ENCODE measurements around the gene ACAD10. TPM values are rescaled to one million over a fixed set of nuclear protein-coding genes. Genes with fewer than 3 reads are reported as not detected.
A peak's percentile ranks its signal among the peaks of the same experiment; 100 is the strongest.

The ACAD10 gene
- total RNA-seq, 1 donor from 2014 or later = 49.9 TPM

- H3K4me1 Mint-ChIP-seq (ENCODE audit: unreplicated experiment) = no peaks in the 10 kb centered on the region
- H3K36me3 Mint-ChIP-seq = no peaks in the 10 kb centered on the region
- no peaks in the 10 kb centered on the region for H3K27me3 Mint-ChIP-seq
- H3K4me3 Mint-ChIP-seq = no peak overlapping the region
- H3K27ac Mint-ChIP-seq = no peak overlapping the region
- no peaks in the 10 kb centered on the region for H3K9me3 Mint-ChIP-seq
- no peak for DNase-seq (ENCODE audit: extremely low spot score, unreplicated experiment)
- TF ChIP-seq, protein P1, sequence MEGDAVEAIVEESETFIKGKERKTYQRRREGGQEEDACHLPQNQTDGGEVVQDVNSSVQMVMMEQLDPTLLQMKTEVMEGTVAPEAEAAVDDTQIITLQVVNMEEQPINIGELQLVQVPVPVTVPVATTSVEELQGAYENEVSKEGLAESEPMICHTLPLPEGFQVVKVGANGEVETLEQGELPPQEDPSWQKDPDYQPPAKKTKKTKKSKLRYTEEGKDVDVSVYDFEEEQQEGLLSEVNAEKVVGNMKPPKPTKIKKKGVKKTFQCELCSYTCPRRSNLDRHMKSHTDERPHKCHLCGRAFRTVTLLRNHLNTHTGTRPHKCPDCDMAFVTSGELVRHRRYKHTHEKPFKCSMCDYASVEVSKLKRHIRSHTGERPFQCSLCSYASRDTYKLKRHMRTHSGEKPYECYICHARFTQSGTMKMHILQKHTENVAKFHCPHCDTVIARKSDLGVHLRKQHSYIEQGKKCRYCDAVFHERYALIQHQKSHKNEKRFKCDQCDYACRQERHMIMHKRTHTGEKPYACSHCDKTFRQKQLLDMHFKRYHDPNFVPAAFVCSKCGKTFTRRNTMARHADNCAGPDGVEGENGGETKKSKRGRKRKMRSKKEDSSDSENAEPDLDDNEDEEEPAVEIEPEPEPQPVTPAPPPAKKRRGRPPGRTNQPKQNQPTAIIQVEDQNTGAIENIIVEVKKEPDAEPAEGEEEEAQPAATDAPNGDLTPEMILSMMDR (conservative IDR thresholded peaks at IDR 0.05) = no peak
These were observed 61.5 kb downstream of the ACAD10 start for GRCh38 chr12:111747333-111747732.

- no peaks in the 10 kb centered on the region for H3K4me1 Mint-ChIP-seq (ENCODE audit: unreplicated experiment)
- H3K27me3 Mint-ChIP-seq = no peaks in the 10 kb centered on the region
- TF ChIP-seq, protein P1 (conservative IDR thresholded peaks at IDR 0.05) = no peak
- H3K36me3 Mint-ChIP-seq = no peaks in the 10 kb centered on the region
- no peaks in the 10 kb centered on the region for H3K9me3 Mint-ChIP-seq
- H3K4me3 Mint-ChIP-seq = no peak overlapping the region
- no peak for DNase-seq (ENCODE audit: extremely low spot score, unreplicated experiment)
- H3K27ac Mint-ChIP-seq = no peak overlapping the region
These were observed 62.4 kb downstream of the ACAD10 start for GRCh38 chr12:111748151-111748672.

DNA sequence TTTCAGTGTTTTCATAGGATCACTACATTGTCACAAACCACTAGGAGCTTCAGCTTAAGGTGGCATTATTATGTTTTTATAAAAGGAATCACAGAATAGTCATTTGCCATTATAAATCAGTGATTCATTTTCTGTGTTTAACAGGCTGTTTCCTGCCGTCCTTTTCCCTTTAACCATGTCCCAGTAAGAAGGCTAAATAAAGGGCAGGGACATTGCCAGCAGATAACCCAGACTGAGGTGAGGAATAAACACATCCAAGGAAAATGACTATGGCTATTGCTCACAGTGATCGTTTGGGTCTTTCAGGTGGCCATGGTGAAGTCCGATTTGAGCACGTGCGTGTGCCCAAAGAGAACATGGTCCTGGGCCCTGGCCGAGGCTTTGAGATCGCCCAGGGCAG lies 63.0 kb downstream of the ACAD10 start:
- Mint-ChIP-seq H3K27ac (no peak overlapping the region), H3K36me3 (no peaks in the 10 kb centered on the region), H3K9me3 (no peaks in the 10 kb centered on the region), H3K4me3 (no peak overlapping the region), H3K4me1 (ENCODE audit: unreplicated experiment) (no peaks in the 10 kb centered on the region), H3K27me3 (no peaks in the 10 kb centered on the region)
- DNase-seq (ENCODE audit: extremely low spot score, unreplicated experiment) = no peak
- TF ChIP-seq, protein P1 (conservative IDR thresholded peaks at IDR 0.05) = no peak

DNA sequence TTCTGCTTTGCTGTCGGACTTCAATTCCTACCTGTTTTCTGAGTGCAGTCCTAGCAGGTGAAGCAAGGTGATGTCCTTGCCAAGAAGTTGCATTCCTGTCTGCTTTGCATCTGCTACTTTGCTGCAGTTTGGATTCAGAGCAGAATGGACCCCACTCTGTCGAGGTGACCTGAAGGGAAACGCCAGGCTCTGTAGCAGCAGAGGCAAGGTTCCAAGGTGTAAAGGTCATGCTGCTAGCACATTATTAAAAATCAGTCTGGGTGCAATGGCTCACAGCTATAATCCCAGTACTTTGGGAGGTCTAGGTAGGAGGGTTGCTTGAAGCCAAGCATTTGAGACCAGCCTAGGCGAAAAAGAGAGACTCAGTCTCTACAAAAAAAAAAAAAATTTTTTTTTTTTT lies 63.5 kb downstream of the ACAD10 start:
- H3K27ac Mint-ChIP-seq = no peak overlapping the region
- no peak for DNase-seq (ENCODE audit: extremely low spot score, unreplicated experiment)

GRCh38 chr12:111753144-111753881 lies 67.5 kb downstream of the ACAD10 start:
- Mint-ChIP-seq H3K27me3 (no peaks in the 10 kb centered on the region), H3K4me1 (ENCODE audit: unreplicated experiment) (no peaks in the 10 kb centered on the region), H3K9me3 (no peaks in the 10 kb centered on the region), H3K27ac (no peak overlapping the region), H3K36me3 (peaks cover 3% of the 10 kb centered on the region), H3K4me3 (no peak overlapping the region)
- TF ChIP-seq, protein P1 (conservative IDR thresholded peaks at IDR 0.05) = peak; percentile 77
- DNase-seq (ENCODE audit: extremely low spot score, unreplicated experiment) = no peak

More for the DNA sequence above, 63.5 kb downstream of the ACAD10 start:
- Mint-ChIP-seq H3K27me3 (no peaks in the 10 kb centered on the region), H3K36me3 (no peaks in the 10 kb centered on the region), H3K4me3 (no peak overlapping the region), H3K4me1 (ENCODE audit: unreplicated experiment) (no peaks in the 10 kb centered on the region), H3K9me3 (no peaks in the 10 kb centered on the region)
- TF ChIP-seq, protein P1 (conservative IDR thresholded peaks at IDR 0.05) = no peak
